Stimulated activated naive CD8-positive, alpha-beta T cell treated with anti-CD3 and anti-CD28 coated beads, Interleukin-15, amount 100 ng/mL, for 72 hours (primary cell): ENCODE data around the gene PCSK1N.

Experiments
- ATAC-seq: fragments of 150-1000 bp; cut with Tn5 transposase; 2 replicates; pipeline ENCODE4 v1.10.0; 2021; ENCODE audit warnings: mild to moderate bottlenecking, moderate library complexity
- DNase-seq, 2 donors: peaks; one replicate each; pipeline ENCODE4 v3.0.0; 2021 to 2022
- H3K27ac Mint-ChIP-seq, 2 donors: one replicate each; pipeline ENCODE4 v1.8.0; 2022; ENCODE audit warnings: mild to moderate bottlenecking in 2 of 2, mixed read lengths in 2 of 2, moderate library complexity in 2 of 2
- H3K27me3 Mint-ChIP-seq: one replicate; pipeline ENCODE4 v1.8.0; 2022; ENCODE audit warnings: mixed read lengths
- H3K4me1 Mint-ChIP-seq: one replicate; pipeline ENCODE4 v1.8.0; 2022; ENCODE audit warnings: mild to moderate bottlenecking, mixed read lengths
- H3K4me3 Mint-ChIP-seq, 2 donors: one replicate each; pipeline ENCODE4 v1.8.0; 2022; ENCODE audit warnings: mild to moderate bottlenecking in 2 of 2, mixed read lengths in 2 of 2, moderate library complexity in 1 of 2
- H3K9me3 Mint-ChIP-seq, 2 donors: one replicate each; pipeline ENCODE4 v1.8.0; 2022; ENCODE audit warnings: mixed read lengths in 2 of 2

Gene PCSK1N

GRCh38 chrX:48802089-48802904 is 33.1 kb downstream of the PCSK1N start:
- peaks cover 24% of the 10 kb centered on the region for H3K4me1 Mint-ChIP-seq
- peak in 1 of 2 donors; percentile 75 for DNase-seq
- no peaks in the 10 kb centered on the region for H3K27me3 Mint-ChIP-seq
- no peaks in the 10 kb centered on the region for H3K9me3 Mint-ChIP-seq
- H3K4me3 Mint-ChIP-seq = peak overlapping the region; percentile 92 to 97
- ATAC-seq = peak; percentile 64
- peak overlapping the region; percentile 98 to 99 for H3K27ac Mint-ChIP-seq

- H3K4me1 Mint-ChIP-seq = peaks cover 24% of the 10 kb centered on the region
- peak; percentile 89 for ATAC-seq
- H3K27me3 Mint-ChIP-seq = no peaks in the 10 kb centered on the region
- H3K4me3 Mint-ChIP-seq = peak within 1 kb of the TSS; percentile 92 to 97
- H3K27ac Mint-ChIP-seq = peak within 1 kb of the TSS; percentile 98 to 99
- H3K9me3 Mint-ChIP-seq = no peaks in the 10 kb centered on the region
- peak; percentile 93 to 98 for DNase-seq
These were observed 33.9 kb downstream of the PCSK1N start, which contains the start of gene HDAC6 for GRCh38 chrX:48801280-48802088. Gene HDAC6, plus strand, starts transcription at chrX:48802067. Its CDS starts 626 bp downstream, at chrX:48802693.

- ATAC-seq (no peak), DNase-seq (no peak)
- no peaks in the 10 kb centered on the region for H3K27me3 Mint-ChIP-seq
- peak overlapping the region; percentile 98 to 99 for H3K27ac Mint-ChIP-seq
- H3K4me1 Mint-ChIP-seq = peaks cover 21% of the 10 kb centered on the region
- no peaks in the 10 kb centered on the region for H3K9me3 Mint-ChIP-seq
- peak overlapping the region; percentile 92 to 97 for H3K4me3 Mint-ChIP-seq
These were observed 34.7 kb downstream of the PCSK1N start for GRCh38 chrX:48800574-48801279.

GRCh38 chrX:48798318-48798717 is 37.1 kb downstream of the PCSK1N start:
- H3K9me3 Mint-ChIP-seq = no peaks in the 10 kb centered on the region
- no peaks in the 10 kb centered on the region for H3K27me3 Mint-ChIP-seq
- H3K4me1 Mint-ChIP-seq = peaks cover 18% of the 10 kb centered on the region
- no peak overlapping the region for H3K4me3 Mint-ChIP-seq
- no peak overlapping the region for H3K27ac Mint-ChIP-seq
- DNase-seq = no peak
- no peak for ATAC-seq

GRCh38 chrX:48794911-48795515 is 40.4 kb downstream of the PCSK1N start:
- peaks cover 3% of the 10 kb centered on the region for H3K4me1 Mint-ChIP-seq
- no peak overlapping the region for H3K27ac Mint-ChIP-seq
- no peak overlapping the region for H3K4me3 Mint-ChIP-seq
- DNase-seq (no peak), ATAC-seq (no peak)
- H3K27me3 Mint-ChIP-seq = no peaks in the 10 kb centered on the region
- no peaks in the 10 kb centered on the region for H3K9me3 Mint-ChIP-seq

- Mint-ChIP-seq H3K27ac (peak overlapping the region in 1 of 2 donors; percentile 31), H3K9me3 (no peaks in the 10 kb centered on the region)
These were observed 41.0 kb downstream of the PCSK1N start for GRCh38 chrX:48794340-48794910.

GRCh38 chrX:48793935-48794334 is 41.5 kb downstream of the PCSK1N start:
- no peaks in the 10 kb centered on the region for H3K27me3 Mint-ChIP-seq

More at GRCh38 chrX:48794340-48794910, 41.0 kb downstream of the PCSK1N start:
- no peak for DNase-seq
- Mint-ChIP-seq H3K4me3 (no peak overlapping the region), H3K27me3 (no peaks in the 10 kb centered on the region), H3K4me1 (peaks cover 8% of the 10 kb centered on the region)
- ATAC-seq = no peak

GRCh38 chrX:48792219-48792618 is 43.2 kb downstream of the PCSK1N start:
- Mint-ChIP-seq H3K4me1 (peaks cover 19% of the 10 kb centered on the region), H3K27ac (peak overlapping the region in 1 of 2 donors; percentile 34), H3K27me3 (no peaks in the 10 kb centered on the region), H3K9me3 (no peaks in the 10 kb centered on the region), H3K4me3 (no peak overlapping the region)
- DNase-seq (no peak), ATAC-seq (no peak)

More at GRCh38 chrX:48793935-48794334, 41.5 kb downstream of the PCSK1N start:
- DNase-seq (no peak), ATAC-seq (peak; percentile 28)
- H3K9me3 Mint-ChIP-seq = no peaks in the 10 kb centered on the region
- H3K4me3 Mint-ChIP-seq = no peak overlapping the region
- peak overlapping the region in 1 of 2 donors; percentile 77 for H3K27ac Mint-ChIP-seq
- H3K4me1 Mint-ChIP-seq = peaks cover 13% of the 10 kb centered on the region

- no peak overlapping the region for H3K4me3 Mint-ChIP-seq
- peaks cover 19% of the 10 kb centered on the region for H3K4me1 Mint-ChIP-seq
- no peaks in the 10 kb centered on the region for H3K27me3 Mint-ChIP-seq
- no peak for DNase-seq
- H3K9me3 Mint-ChIP-seq = no peaks in the 10 kb centered on the region
- no peak overlapping the region for H3K27ac Mint-ChIP-seq
- no peak for ATAC-seq
These were observed 44.2 kb downstream of the PCSK1N start for GRCh38 chrX:48791063-48791820.

- DNase-seq = no peak
- no peak for ATAC-seq
- Mint-ChIP-seq H3K9me3 (no peaks in the 10 kb centered on the region), H3K4me1 (peaks cover 19% of the 10 kb centered on the region), H3K27ac (peak overlapping the region in 1 of 2 donors; percentile 41), H3K27me3 (no peaks in the 10 kb centered on the region), H3K4me3 (no peak overlapping the region)
These were observed 44.9 kb downstream of the PCSK1N start for GRCh38 chrX:48790477-48790876.

GRCh38 chrX:48789366-48790220 is 45.8 kb downstream of the PCSK1N start:
- Mint-ChIP-seq H3K4me3 (peak overlapping the region in 1 of 2 donors; percentile 18), H3K27ac (peak overlapping the region; percentile 40 to 81), H3K27me3 (no peaks in the 10 kb centered on the region), H3K4me1 (peaks cover 19% of the 10 kb centered on the region), H3K9me3 (no peaks in the 10 kb centered on the region)
- DNase-seq (no peak), ATAC-seq (no peak)

- no peak overlapping the region for H3K4me3 Mint-ChIP-seq
- DNase-seq = no peak
- peak overlapping the region in 1 of 2 donors; percentile 52 for H3K27ac Mint-ChIP-seq
- ATAC-seq = no peak
- H3K9me3 Mint-ChIP-seq = no peaks in the 10 kb centered on the region
- H3K4me1 Mint-ChIP-seq = peaks cover 19% of the 10 kb centered on the region
- H3K27me3 Mint-ChIP-seq = no peaks in the 10 kb centered on the region
These were observed 47.6 kb downstream of the PCSK1N start for GRCh38 chrX:48787505-48788443.
